A549 treated with dexamethasone at 1 μM for 4 hours (cell line): Measurements from ENCODE around the gene OXSR1. TPM values are rescaled to one million over a fixed set of nuclear protein-coding genes. Genes with fewer than 3 reads are reported as not detected.

Experiments
- total RNA-seq: library from RNA; stranded (reverse); fragments of 200-300 nt; extraction: Qiagen RNA extraction; gene quantifications from 5 replicates; pipeline ENCODE4 v1.2.3, GENCODE V29; 2022

OXSR1 gene
- 29.8 to 42.1 TPM (median 39.2 TPM) in 5 replicates for total RNA-seq

GRCh38 chr3:38164952-38165721, at the start of gene OXSR1:
Gene OXSR1 (plus strand): TSS chr3:38165537. CDS start chr3:38165877, 340 bp downstream.

GRCh38 chr3:38136777-38137614, 28.3 kb upstream of the OXSR1 start, which contains the start of gene ACAA1:
Gene ACAA1 (minus strand): TSS chr3:38137127. CDS start chr3:38137035, 92 bp downstream.

DNA sequence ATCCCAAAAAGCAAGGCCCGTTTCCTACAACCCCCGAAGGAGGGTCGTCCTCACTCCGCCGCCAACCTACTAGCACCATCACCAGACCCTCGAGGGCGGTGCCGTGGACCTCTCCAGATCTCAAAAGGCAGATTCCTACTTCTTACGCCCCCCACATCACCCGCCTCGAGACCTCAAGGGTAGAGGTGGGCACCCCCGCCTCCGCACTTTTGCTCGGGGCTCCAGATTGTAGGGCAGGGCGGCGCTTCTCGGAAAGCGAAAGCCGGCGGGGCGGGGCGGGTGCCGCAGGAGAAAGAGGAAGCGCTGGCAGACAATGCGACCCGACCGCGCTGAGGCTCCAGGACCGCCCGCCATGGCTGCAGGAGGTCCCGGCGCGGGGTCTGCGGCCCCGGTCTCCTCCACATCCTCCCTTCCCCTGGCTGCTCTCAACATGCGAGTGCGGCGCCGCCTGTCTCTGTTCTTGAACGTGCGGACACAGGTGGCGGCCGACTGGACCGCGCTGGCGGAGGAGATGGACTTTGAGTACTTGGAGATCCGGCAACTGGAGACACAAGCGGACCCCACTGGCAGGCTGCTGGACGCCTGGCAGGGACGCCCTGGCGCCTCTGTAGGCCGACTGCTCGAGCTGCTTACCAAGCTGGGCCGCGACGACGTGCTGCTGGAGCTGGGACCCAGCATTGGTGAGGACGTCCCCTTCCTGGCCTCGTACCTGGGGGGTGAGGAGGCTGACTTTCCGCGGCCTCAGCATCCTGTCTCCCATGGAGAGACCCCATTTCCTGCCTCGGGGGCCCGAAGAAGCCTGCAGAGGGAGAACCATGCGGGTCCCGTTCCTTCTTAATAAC, 26.8 kb upstream of the OXSR1 start, which contains the start of gene MYD88:
TSS of gene MYD88 (plus strand) at position 313 of the 842 bp plus-strand sequence. CDS start at position 353, 40 bp downstream.

GRCh38 chr3:38265604-38266307, 100.4 kb downstream of the OXSR1 start, which contains the start of gene SLC22A13:
Gene SLC22A13 (plus strand): TSS chr3:38265812. CDS start chr3:38265861, 49 bp downstream.

DNA sequence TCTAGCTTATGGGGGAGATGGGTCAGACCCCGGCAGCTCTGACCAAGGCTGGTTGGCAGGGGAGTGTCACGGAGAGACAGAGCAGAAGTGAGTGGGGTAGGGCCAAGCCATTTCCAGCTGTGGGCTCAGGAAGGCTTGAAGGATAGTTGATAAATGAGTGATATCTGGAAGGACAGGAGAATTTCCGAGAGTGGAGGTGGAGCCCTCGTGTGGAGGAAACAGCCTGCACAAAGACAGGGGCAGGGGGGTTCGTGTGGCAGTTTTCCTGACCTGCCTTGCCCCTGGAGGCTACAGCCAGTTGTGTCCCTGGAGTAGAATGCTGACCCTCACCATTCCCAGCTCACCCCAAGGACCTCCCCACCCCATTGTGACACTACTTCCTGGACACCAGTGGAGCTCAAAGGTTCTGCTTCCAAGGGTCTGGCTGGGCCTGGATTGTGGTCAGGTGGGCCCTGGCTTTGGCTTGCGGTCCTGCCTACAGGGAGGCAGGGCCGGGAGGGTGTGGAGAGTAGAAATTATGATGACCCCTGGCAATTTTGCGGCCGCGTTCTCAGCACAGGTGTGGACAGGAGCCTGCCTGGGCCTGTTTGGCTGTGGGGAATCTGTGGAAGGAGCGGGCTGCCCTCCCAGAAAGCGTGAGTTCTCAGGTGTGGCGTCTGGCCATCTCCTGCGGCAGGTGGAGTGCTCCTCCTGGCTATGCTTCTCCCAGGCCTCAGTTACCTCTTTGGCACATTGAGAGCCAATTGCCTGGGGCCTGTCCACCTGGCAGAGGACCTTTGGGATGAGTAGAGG, 116.8 kb downstream of the OXSR1 start, which contains the start of gene SLC22A14:
TSS of gene SLC22A14 (plus strand) at position 400 of the 792 bp plus-strand sequence. CDS start 23,733 bp downstream, outside the sequence.

Other genes starting within 250 kb of the OXSR1 start
- gene VILL, start 174.8 kb upstream of the OXSR1 start, total RNA-seq = 0.12 to 0.22 TPM (median 0.17 TPM) in 4 of 5 replicates, not detected in the other
- 3.3 to 3.9 TPM (median 3.5 TPM) in 5 replicates for gene PLCD1, start 135.9 kb upstream of the OXSR1 start, total RNA-seq
- gene DLEC1, start 126.3 kb upstream of the OXSR1 start, total RNA-seq = 0.04 to 0.05 TPM in 2 of 5 replicates, not detected in the others
- gene ACAA1, start 28.4 kb upstream of the OXSR1 start, total RNA-seq = 39.9 to 49.3 TPM (median 46.2 TPM) in 5 replicates
- gene MYD88, start 26.9 kb upstream of the OXSR1 start, total RNA-seq = 21.0 to 24.3 TPM (median 23.3 TPM) in 5 replicates
- 0.07 to 0.09 TPM (median 0.08 TPM) in 4 of 5 replicates, not detected in the other for gene SLC22A13, start 100.3 kb downstream of the OXSR1 start, total RNA-seq
- 0.04 to 0.14 TPM (median 0.08 TPM) in 4 of 5 replicates, not detected in the other for gene SLC22A14, start 116.8 kb downstream of the OXSR1 start, total RNA-seq
- 2.8 to 5.1 TPM (median 4.3 TPM) in 5 replicates for gene XYLB, start 181.2 kb downstream of the OXSR1 start, total RNA-seq